CD4-positive, alpha-beta T cell treated with Interleukin-17A for 1 hour (primary cell): Measurements from ENCODE around the gene SLC35E4.
"Not testable (repeated sequence)": the region's sequence is repeated elsewhere in the genome, so short reads cannot be mapped to it uniquely, and the experiment has no call there.

ENCODE experiments used
- DNase-seq: peaks from one replicate; pipeline ENCODE4 v3.0.0-alpha.2; 2020

SLC35E4 gene

GRCh38 chr22:30635273-30636225, at the start of gene SLC35E4:
TSS of gene SLC35E4 (plus strand) at chr22:30635781. CDS start at chr22:30636451, 670 bp downstream.
- peak; percentile 95 for DNase-seq

GRCh38 chr22:30586414-30586813, 49.2 kb upstream of the SLC35E4 start:
- no peak for DNase-seq

GRCh38 chr22:30591191-30591587, 44.4 kb upstream of the SLC35E4 start:
- no peak for DNase-seq

- DNase-seq: peak; percentile 98
Measured at GRCh38 chr22:30591588-30592359, 43.8 kb upstream of the SLC35E4 start, which contains the start of gene PES1. TSS of gene PES1 (minus strand) at chr22:30591910. CDS start at chr22:30591833, 77 bp downstream.

DNA sequence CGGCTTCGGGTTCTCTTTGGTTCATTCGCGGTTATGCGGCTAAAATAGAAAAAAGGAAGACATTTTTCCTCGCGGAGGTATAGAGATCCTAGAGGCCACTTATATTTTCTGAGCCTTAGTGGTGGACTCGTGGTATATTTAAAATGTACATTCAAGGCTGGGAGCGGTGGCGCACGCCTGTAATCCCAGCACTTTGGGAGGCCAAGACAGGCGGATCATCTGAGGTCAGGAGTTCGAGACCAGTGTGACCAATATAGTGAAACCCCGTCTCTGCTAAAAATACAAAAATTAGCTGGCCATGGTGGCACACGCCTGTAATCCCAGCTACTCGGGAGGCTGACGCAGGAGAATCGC, 43.2 kb upstream of the SLC35E4 start:
- not testable (repeated sequence) for DNase-seq

GRCh38 chr22:30596199-30596598, 39.4 kb upstream of the SLC35E4 start:
- no peak for DNase-seq

DNA sequence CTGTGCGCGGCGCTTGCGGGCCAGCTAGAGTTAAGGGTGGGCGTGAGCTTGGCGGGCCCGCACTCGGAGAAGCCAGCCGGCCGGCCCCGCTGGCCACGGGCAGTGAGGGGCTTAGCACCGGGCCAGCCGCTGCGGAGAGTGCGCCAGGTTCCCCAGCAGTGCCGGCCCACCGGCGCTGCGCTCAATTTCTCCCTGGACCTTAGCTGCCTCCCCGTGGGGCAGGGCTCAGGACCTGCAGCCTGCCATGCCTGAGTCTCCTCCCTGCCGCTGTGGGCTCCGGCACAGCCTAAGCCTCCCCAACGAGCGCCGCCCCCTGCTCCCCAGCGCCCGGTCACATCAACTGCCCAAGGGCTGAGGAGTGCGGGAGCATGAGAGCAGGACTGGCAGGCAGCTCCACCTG, 38.7 kb upstream of the SLC35E4 start:
- no peak for DNase-seq

GRCh38 chr22:30598986-30599385, 36.6 kb upstream of the SLC35E4 start:
- DNase-seq: no peak

DNA sequence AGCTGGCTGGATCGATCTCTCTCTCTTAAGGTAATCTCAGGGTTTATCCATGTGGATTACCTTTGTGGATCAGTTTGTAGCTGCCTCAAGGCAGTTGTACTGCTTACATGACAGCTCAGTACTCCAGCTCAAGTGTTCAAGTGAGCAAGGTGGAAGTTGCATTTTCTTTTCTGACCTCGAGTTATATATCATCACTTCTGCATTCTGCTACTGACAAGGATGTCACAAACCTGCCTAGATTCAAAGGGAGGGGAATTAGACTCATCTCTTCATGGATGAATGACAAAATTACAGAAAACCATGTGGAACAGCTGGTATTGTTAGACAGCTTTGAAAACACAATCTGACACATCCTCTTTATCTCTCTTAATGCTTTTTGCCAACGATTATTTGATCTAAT, 34.7 kb upstream of the SLC35E4 start:
- DNase-seq: no peak

DNA sequence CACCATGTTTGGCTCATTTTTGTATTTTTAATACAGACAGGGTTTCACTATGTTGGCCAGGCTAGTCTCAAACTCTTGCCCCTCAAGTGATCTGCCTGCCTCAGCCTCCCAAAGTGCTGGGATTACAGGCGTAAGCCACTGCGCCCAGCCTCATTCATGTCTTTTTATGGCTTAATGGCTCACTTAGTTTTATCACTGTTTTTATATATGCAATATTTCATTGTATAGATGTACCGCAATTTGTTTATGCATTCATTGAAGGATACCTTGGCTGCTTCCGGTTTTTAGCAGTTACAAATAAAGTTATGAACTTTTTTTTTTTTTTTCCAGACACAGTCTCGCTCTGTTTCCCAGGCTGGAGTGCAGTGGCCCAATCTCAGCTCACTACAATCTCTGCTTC, 34.1 kb upstream of the SLC35E4 start:
- no peak for DNase-seq

GRCh38 chr22:30602049-30602448, 33.5 kb upstream of the SLC35E4 start:
- peak; percentile 43 for DNase-seq

GRCh38 chr22:30603801-30604200, 31.8 kb upstream of the SLC35E4 start:
- DNase-seq: no peak

GRCh38 chr22:30604723-30605122, 30.9 kb upstream of the SLC35E4 start:
- DNase-seq: no peak

GRCh38 chr22:30605449-30606110, 30.0 kb upstream of the SLC35E4 start:
- peak; percentile 54 for DNase-seq

DNA sequence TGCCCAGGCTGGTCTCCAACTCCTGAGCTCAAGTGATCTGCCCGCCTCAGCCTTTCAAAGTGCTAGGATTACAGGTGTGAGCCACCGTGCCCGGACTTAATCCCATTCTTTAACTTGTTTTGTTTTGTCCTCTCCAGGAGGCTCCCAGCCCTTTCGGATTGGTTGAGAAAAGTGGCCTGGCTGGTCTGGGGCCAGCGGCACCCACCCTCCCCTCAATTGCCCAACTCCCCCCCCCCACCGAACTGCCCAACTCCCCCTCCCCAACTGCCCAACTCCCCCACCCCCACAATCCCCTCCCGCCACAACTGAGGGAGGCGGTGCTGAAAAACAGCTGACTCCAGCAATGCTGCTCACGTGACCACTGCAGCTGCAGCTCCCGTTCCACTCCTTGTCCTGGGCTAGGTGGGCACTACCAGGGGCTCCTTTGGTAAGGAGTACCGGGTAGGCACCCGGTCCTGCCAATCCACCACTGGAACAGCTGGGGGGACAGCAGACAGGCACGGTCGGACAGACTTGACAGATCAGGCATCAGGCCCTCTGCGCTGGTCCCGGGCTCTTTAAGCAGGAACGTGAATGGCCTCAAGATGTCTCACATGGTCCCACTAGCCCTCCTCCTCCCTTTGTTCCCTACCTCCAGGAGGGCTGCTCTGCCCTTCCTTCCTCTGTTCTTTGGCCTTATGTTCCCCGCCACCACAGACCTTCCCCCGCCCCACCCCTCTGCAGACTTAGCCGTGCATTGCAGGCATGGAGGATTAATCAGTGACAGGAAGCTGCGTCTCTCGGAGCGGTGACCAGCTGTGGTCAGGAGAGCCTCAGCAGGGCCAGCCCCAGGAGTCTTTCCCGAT, 28.9 kb upstream of the SLC35E4 start, which contains the start of gene TCN2:
Gene TCN2 (plus strand): TSS at position 720 of the 845 bp plus-strand sequence. CDS start 158 bp downstream, outside the sequence.
- DNase-seq: peak; percentile 34

GRCh38 chr22:30607300-30607930, 28.2 kb upstream of the SLC35E4 start:
- no peak for DNase-seq

GRCh38 chr22:30607939-30608338, 27.6 kb upstream of the SLC35E4 start:
- DNase-seq: no peak

DNA sequence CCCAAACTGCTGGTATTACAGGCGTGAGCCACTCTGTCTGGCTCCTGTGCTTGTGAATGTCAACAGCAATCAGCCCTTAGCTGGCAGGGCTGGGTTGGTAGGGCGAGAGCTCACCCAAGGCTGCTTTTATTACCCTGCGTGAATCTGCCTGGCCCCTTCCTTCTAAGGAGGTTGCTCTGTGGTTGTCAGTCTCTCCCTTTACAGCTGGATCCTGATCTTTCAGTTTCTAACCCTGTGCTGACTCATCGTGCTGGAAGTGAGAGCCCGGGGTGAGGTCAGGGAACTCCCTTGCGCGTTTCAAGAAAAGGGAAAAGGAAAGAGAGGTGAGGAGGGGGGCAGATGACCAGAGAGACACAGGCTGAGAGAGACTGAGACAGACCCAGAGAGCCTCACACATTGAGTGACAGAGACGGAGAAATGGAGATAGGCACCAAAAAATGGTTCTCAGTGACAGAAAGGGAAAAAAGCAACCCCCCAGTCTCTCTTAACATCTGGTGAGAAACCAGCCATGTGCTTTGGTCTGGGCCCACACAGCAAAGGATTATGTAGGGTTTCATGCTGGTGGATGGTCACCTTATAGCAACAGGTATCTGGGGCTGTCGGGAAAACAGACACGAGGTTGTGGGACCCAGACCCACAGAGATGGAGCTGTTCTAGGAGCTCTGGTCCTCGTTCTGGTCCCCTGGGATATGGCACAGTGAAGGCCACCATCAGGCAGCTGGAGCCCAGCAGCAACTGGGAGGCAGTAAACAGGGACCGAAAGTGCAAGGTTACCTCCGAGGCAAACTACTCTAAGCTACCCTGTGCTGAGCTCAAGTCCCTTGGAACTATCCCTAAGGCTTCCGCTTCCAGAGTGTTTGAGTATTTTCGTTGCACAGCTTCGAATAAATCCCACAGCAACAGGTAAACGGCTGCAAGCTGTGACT, 26.1 kb upstream of the SLC35E4 start:
- peak; percentile 13 for DNase-seq

DNA sequence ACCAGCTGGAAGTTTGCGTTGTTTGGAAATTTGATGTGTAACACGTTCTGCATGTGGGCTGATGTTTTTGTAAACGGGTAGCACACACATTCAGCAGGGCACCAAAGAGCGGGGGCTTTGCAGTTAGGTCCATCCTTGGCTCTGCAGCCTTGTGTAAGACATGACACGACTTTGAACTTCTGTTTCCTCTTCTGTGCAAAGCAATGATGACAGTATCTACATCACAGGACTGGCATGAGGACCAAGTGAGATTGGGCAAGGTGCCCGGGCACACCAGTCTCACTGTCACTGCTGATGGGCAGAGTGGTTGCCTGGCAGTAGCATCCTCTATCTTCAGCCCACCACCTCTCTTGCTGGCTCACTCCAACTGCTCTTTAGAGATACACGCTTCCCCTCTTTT, 25.3 kb upstream of the SLC35E4 start:
- DNase-seq: no peak

- DNase-seq: no peak
Measured at GRCh38 chr22:30611197-30611596, 24.4 kb upstream of the SLC35E4 start.
